Vagina (tissue), 2 donors: ENCODE data around the gene SLC5A2.

Experiments
- POLR2A ChIP-seq, 2 donors: fragments of 450-650 bp; IDR thresholded peaks; one replicate each; pipeline ENCODE4 v1.6.1; 2017; ENCODE audit warnings: antibody characterized with exemption in 2 of 2, mild to moderate bottlenecking in 2 of 2, moderate library complexity in 2 of 2
- TF ChIP-seq, protein P1 (sequence below), 3 experiments: fragments of 450-650 bp in 2 of 3; fragments of 200-600 bp in 1 of 3; sonication (generic) in 1 of 3; IDR thresholded peaks; one replicate each; pipeline ENCODE4 v1.5.1; 2017 to 2019; ENCODE audit warnings: antibody characterized with exemption in 3 of 3, mild to moderate bottlenecking in 2 of 3, moderate library complexity in 2 of 3

DNA sequence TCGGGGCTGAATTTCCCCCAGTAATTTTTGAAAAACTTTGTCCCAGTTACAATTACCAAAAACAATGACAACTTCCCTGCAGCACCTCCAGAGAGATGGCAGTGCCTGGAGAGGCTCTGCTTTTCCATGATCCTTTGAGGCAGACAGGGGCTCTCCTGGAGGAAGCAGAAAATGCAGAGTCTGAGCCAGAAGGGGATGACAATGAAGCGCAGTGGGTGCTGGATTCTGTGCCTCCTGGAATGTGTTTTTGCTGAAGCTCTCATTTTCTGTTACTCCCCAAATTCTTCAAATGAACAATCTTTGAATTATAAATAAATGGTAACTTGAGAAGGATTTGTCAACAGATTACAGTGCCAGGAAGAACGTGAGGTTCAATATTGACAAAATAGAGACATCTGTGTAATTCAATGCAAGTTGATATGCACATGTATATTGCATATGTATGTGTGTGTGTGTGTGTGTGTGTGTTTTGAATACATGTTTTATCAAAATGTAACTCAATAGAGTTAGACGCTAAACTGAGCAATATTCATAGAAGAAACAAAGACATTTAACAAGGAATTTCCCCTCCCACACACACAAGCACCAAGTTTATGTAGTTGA is 35.0 kb downstream of the SLC5A2 start:
- TF ChIP-seq, protein P1, sequence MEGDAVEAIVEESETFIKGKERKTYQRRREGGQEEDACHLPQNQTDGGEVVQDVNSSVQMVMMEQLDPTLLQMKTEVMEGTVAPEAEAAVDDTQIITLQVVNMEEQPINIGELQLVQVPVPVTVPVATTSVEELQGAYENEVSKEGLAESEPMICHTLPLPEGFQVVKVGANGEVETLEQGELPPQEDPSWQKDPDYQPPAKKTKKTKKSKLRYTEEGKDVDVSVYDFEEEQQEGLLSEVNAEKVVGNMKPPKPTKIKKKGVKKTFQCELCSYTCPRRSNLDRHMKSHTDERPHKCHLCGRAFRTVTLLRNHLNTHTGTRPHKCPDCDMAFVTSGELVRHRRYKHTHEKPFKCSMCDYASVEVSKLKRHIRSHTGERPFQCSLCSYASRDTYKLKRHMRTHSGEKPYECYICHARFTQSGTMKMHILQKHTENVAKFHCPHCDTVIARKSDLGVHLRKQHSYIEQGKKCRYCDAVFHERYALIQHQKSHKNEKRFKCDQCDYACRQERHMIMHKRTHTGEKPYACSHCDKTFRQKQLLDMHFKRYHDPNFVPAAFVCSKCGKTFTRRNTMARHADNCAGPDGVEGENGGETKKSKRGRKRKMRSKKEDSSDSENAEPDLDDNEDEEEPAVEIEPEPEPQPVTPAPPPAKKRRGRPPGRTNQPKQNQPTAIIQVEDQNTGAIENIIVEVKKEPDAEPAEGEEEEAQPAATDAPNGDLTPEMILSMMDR (IDR thresholded peaks at IDR 0.05), result no peak
- TF ChIP-seq POLR2A (IDR thresholded peaks at IDR 0.05), result no peak
